NOMO-1 treated with DMSO at 0.1 percent for 48 hours (cell line): ENCODE results near the gene NARS2.
"Not testable (repeated sequence)": the region's sequence is repeated elsewhere in the genome, so short reads cannot be mapped to it uniquely, and the experiment has no call there.

Experiments used
- DNase-seq: peaks from one replicate; lab custom pipeline; 2025; ENCODE audit not compliant: unreplicated experiment; lab: John Stamatoyannopoulos, UW

NARS2 gene

GRCh38 chr11:78547931-78548705 lies 26.5 kb downstream of the NARS2 start:
- no peak for DNase-seq

- DNase-seq: no peak
These were observed 32.7 kb downstream of the NARS2 start for GRCh38 chr11:78542007-78542406.

GRCh38 chr11:78541537-78541936 lies 33.1 kb downstream of the NARS2 start:
- no peak for DNase-seq

GRCh38 chr11:78540256-78540655 lies 34.4 kb downstream of the NARS2 start:
- DNase-seq: no peak

- DNase-seq: no peak
These were observed 35.2 kb downstream of the NARS2 start for GRCh38 chr11:78539506-78539905.

- no peak for DNase-seq
These were observed 37.7 kb downstream of the NARS2 start for GRCh38 chr11:78536933-78537332.

- no peak for DNase-seq
These were observed 38.7 kb downstream of the NARS2 start for GRCh38 chr11:78535920-78536319.

GRCh38 chr11:78535027-78535426 lies 39.6 kb downstream of the NARS2 start:
- DNase-seq: no peak

GRCh38 chr11:78533399-78533798 lies 41.3 kb downstream of the NARS2 start:
- peak; percentile 71 for DNase-seq

- peak; percentile 34 for DNase-seq
These were observed 41.7 kb downstream of the NARS2 start for GRCh38 chr11:78532991-78533390.

- DNase-seq: no peak
These were observed 48.0 kb downstream of the NARS2 start for GRCh38 chr11:78526497-78527146.

GRCh38 chr11:78525720-78526119 lies 48.9 kb downstream of the NARS2 start:
- no peak for DNase-seq

- DNase-seq: no peak
These were observed 54.4 kb downstream of the NARS2 start for GRCh38 chr11:78520230-78520629.

GRCh38 chr11:78516281-78516680 lies 58.4 kb downstream of the NARS2 start:
- DNase-seq: no peak

GRCh38 chr11:78514922-78515502 lies 59.7 kb downstream of the NARS2 start:
- DNase-seq: no peak

GRCh38 chr11:78513085-78513484 lies 61.6 kb downstream of the NARS2 start:
- DNase-seq: not testable (repeated sequence)

- no peak for DNase-seq
These were observed 64.1 kb downstream of the NARS2 start for GRCh38 chr11:78510597-78510996.

GRCh38 chr11:78510025-78510596 lies 64.6 kb downstream of the NARS2 start:
- DNase-seq: no peak

GRCh38 chr11:78504708-78505107 lies 70.0 kb downstream of the NARS2 start:
- no peak for DNase-seq

GRCh38 chr11:78504181-78504580 lies 70.5 kb downstream of the NARS2 start:
- DNase-seq: no peak

- no peak for DNase-seq
These were observed 74.7 kb downstream of the NARS2 start for GRCh38 chr11:78499971-78500370.

- no peak for DNase-seq
These were observed 77.4 kb downstream of the NARS2 start for GRCh38 chr11:78497293-78497692.
